ENCODE data around the gene STARD7.

Gene STARD7

GRCh38 chr2:96203130-96204028, 5.2 kb downstream of the STARD7 start:
- no peaks in the 10 kb centered on the region for H3K36me3 ChIP-seq
- intact Hi-C loops (cut with DNase I; ENCODE audit: low total_unique reads): loop anchor here (10.0 kb wide), 1 partner anchor 321 kb away; no protein-coding TSS in a partner anchor
- H3K4me1 ChIP-seq: peaks cover 0 to 91% (median 51%) of the 10 kb centered on the region in 4 donors
- H3K27me3 ChIP-seq: no peaks in the 10 kb centered on the region
- no peak overlapping the region for H3K4me3 ChIP-seq
- H3K27ac ChIP-seq: peak overlapping the region; percentile 55
- no peak for TF ChIP-seq CTCF (IDR thresholded peaks at IDR 0.05)
- no peaks in the 10 kb centered on the region for H3K9me3 ChIP-seq
- no peak for DNase-seq

GRCh38 chr2:96202152-96202854, 6.3 kb downstream of the STARD7 start:
- no peak for TF ChIP-seq CTCF (IDR thresholded peaks at IDR 0.05)

GRCh38 chr2:96201338-96201737, 7.3 kb downstream of the STARD7 start:
- H3K9me3 ChIP-seq: no peaks in the 10 kb centered on the region
- peaks cover 0 to 79% (median 40%) of the 10 kb centered on the region in 4 donors for H3K4me1 ChIP-seq
- intact Hi-C loops (cut with DNase I; ENCODE audit: low total_unique reads): loop anchor here (10.0 kb wide), 1 partner anchor 323 kb away; no protein-coding TSS in a partner anchor
- H3K27ac ChIP-seq: no peak overlapping the region
- H3K36me3 ChIP-seq: no peaks in the 10 kb centered on the region
- no peak for DNase-seq
- TF ChIP-seq CTCF (IDR thresholded peaks at IDR 0.05): no peak
- no peaks in the 10 kb centered on the region for H3K27me3 ChIP-seq
- H3K4me3 ChIP-seq: no peak overlapping the region

More at GRCh38 chr2:96202152-96202854, 6.3 kb downstream of the STARD7 start:
- intact Hi-C loops (cut with DNase I; ENCODE audit: low total_unique reads): loop anchor here (1.0 to 10.0 kb wide), 2 partner anchors 8 to 322 kb away; no protein-coding TSS in a partner anchor
- H3K4me1 ChIP-seq: peaks cover 0 to 89% (median 48%) of the 10 kb centered on the region in 4 donors
- H3K27ac ChIP-seq: no peak overlapping the region
- H3K36me3 ChIP-seq: no peaks in the 10 kb centered on the region
- DNase-seq: no peak
- no peaks in the 10 kb centered on the region for H3K27me3 ChIP-seq
- no peaks in the 10 kb centered on the region for H3K9me3 ChIP-seq
- H3K4me3 ChIP-seq: no peak overlapping the region

- Histone ChIP-seq H3K9me3 (no peaks in the 10 kb centered on the region), H3K27me3 (no peaks in the 10 kb centered on the region), H3K36me3 (peaks cover 10 to 15% (median 14%) of the 10 kb centered on the region in 3 donors), H3K4me1 (peaks cover 0 to 55% (median 16%) of the 10 kb centered on the region in 4 donors), H3K4me3 (no peak overlapping the region), H3K27ac (no peak overlapping the region)
- TF ChIP-seq CTCF (IDR thresholded peaks at IDR 0.05): no peak
- intact Hi-C loops (cut with DNase I; ENCODE audit: low total_unique reads): no loop called here
- DNase-seq: no peak
Measured at GRCh38 chr2:96198921-96199320, 9.7 kb downstream of the STARD7 start.

GRCh38 chr2:96197546-96198255, 10.9 kb downstream of the STARD7 start:
- intact Hi-C loops (cut with DNase I; ENCODE audit: low total_unique reads): no loop called here

More at GRCh38 chr2:96197546-96198255, 10.9 kb downstream of the STARD7 start:
- Histone ChIP-seq H3K9me3 (no peaks in the 10 kb centered on the region), H3K27ac (no peak overlapping the region), H3K4me1 (peaks cover 0 to 43% (median 9%) of the 10 kb centered on the region in 4 donors), H3K4me3 (no peak overlapping the region), H3K36me3 (peaks cover 22 to 27% (median 26%) of the 10 kb centered on the region in 3 donors), H3K27me3 (no peaks in the 10 kb centered on the region)
- no peak for DNase-seq
- TF ChIP-seq CTCF (IDR thresholded peaks at IDR 0.05): no peak

Data from tibial artery (tissue), 4 donors.